GM19238 (cell line): ENCODE results near the gene DACT2.

Source experiments
- DNase-seq: peaks from one replicate; pipeline ENCODE4 v3.0.0; 2011; ENCODE audit warnings: low spot score; ENCODE audit not compliant: insufficient read length

DACT2 gene

GRCh38 chr6:168352096-168352495, 32.5 kb upstream of the DACT2 start:
- no peak for DNase-seq

- DNase-seq, result no peak
These were observed 30.2 kb upstream of the DACT2 start for GRCh38 chr6:168349718-168350210.

- no peak for DNase-seq
These were observed 28.6 kb upstream of the DACT2 start for GRCh38 chr6:168348186-168348585.

GRCh38 chr6:168347615-168348014, 28.0 kb upstream of the DACT2 start:
- DNase-seq, result no peak

- DNase-seq, result no peak
These were observed 27.5 kb upstream of the DACT2 start for GRCh38 chr6:168347053-168347452.

GRCh38 chr6:168345896-168346754, 26.5 kb upstream of the DACT2 start:
- DNase-seq, result no peak

- DNase-seq, result no peak
These were observed 25.7 kb upstream of the DACT2 start for GRCh38 chr6:168345266-168345665.

- no peak for DNase-seq
These were observed 24.8 kb upstream of the DACT2 start for GRCh38 chr6:168344338-168344737.

- DNase-seq, result no peak
These were observed 23.9 kb upstream of the DACT2 start for GRCh38 chr6:168343239-168344150.

- no peak for DNase-seq
These were observed 23.1 kb upstream of the DACT2 start for GRCh38 chr6:168342636-168343035.

GRCh38 chr6:168341280-168341900, 21.8 kb upstream of the DACT2 start:
- DNase-seq, result no peak

- no peak for DNase-seq
These were observed 21.2 kb upstream of the DACT2 start for GRCh38 chr6:168340819-168341218.

- no peak for DNase-seq
These were observed 19.2 kb upstream of the DACT2 start for GRCh38 chr6:168338777-168339176.

- DNase-seq, result no peak
These were observed 17.4 kb upstream of the DACT2 start for GRCh38 chr6:168336967-168337366.

- DNase-seq, result no peak
These were observed 14.4 kb upstream of the DACT2 start for GRCh38 chr6:168333989-168334388.

GRCh38 chr6:168333491-168333890, 13.9 kb upstream of the DACT2 start:
- no peak for DNase-seq

- no peak for DNase-seq
These were observed 13.5 kb upstream of the DACT2 start for GRCh38 chr6:168333039-168333438.

GRCh38 chr6:168332020-168332419, 12.4 kb upstream of the DACT2 start:
- no peak for DNase-seq

- DNase-seq, result no peak
These were observed 11.5 kb upstream of the DACT2 start for GRCh38 chr6:168331058-168331457.

GRCh38 chr6:168330403-168330802, 10.8 kb upstream of the DACT2 start:
- DNase-seq, result no peak

- no peak for DNase-seq
These were observed 8.5 kb upstream of the DACT2 start for GRCh38 chr6:168328086-168328485.
